GM12878 (cell line): Measurements from ENCODE around the gene NCAM1. TPM values are rescaled to one million over a fixed set of nuclear protein-coding genes. Genes with fewer than 3 reads are reported as not detected.

Experiments
- ATAC-seq: fragments of 200-7000 bp; cut with Tn5 transposase; 3 replicates; pipeline ENCODE4 v1.9.1; 2020; ENCODE audit warnings: mild to moderate bottlenecking, moderate library complexity
- BruUV-seq: library from RNA; stranded (reverse); fragments of 400-500 nt; replicated peaks from 2 replicates; lab custom pipeline; 2021; lab: Mats Ljungman, UMichigan
- CTCF ChIA-PET: fragments of 300-600 bp; sonication (Branson Sonifier 250); formaldehyde crosslinking; extraction: SDS; loops from one replicate; lab custom pipeline; 2021; ENCODE audit warnings: inconsistent platforms; lab: Yijun Ruan, JAX
- POLR2A ChIA-PET: fragments of 350-600 bp; formaldehyde crosslinking; extraction: SDS; loops from one replicate; lab custom pipeline; 2021; ENCODE audit warnings: inconsistent platforms; lab: Charles Lee
- RAD21 ChIA-PET: fragments of 300-600 bp; sonication (Branson Sonifier 250); formaldehyde crosslinking; loops from one replicate; lab custom pipeline; 2023; ENCODE audit warnings: antibody characterized with exemption; ENCODE audit not compliant: unreplicated experiment; lab: Charles Lee
- SMC1A ChIA-PET: fragments of 300-600 bp; sonication (Branson Sonifier 250); formaldehyde crosslinking; loops from one replicate; lab custom pipeline; 2023; ENCODE audit not compliant: unreplicated experiment, uncharacterized antibody; lab: Charles Lee
- DNase-seq: peaks from one replicate; pipeline ENCODE4 v3.0.0-alpha.2; 2011; ENCODE audit warnings: low read depth, low spot score
- FAIRE-seq: peaks from 3 replicates; lab custom pipeline; 2011; peaks lifted over from hg19 to GRCh38; lab: Jason Lieb, UNC
- H2AFZ ChIP-seq: 2 replicates; pipeline ENCODE4 v1.6.0; 2011; ENCODE audit warnings: low read depth, low read length, control low read depth; ENCODE audit not compliant: control insufficient read depth
- H3K27ac ChIP-seq: 2 replicates; pipeline ENCODE4 v1.5.1; 2011; ENCODE audit warnings: control low read depth; ENCODE audit not compliant: control insufficient read depth, insufficient read depth
- H3K27me3 ChIP-seq, 2 experiments: replicated peaks in 1 of 2; 2 replicates each; pipeline versions ENCODE4 v1.6.0 to v1.6.1; 2011; ENCODE audit warnings: low read length in 1 of 2; ENCODE audit not compliant: control insufficient read depth in 2 of 2, insufficient read depth in 2 of 2
- H3K36me3 ChIP-seq, 2 experiments: 2 replicates each; pipeline ENCODE4 v1.5.1; 2011; ENCODE audit warnings: low read length in 1 of 2; ENCODE audit not compliant: control insufficient read depth in 2 of 2, insufficient read depth in 2 of 2
- H3K4me1 ChIP-seq: 2 replicates; pipeline ENCODE4 v1.6.1; 2011; ENCODE audit warnings: mild to moderate bottlenecking, low read length, moderate library complexity, mixed read lengths; ENCODE audit not compliant: control insufficient read depth, insufficient read depth
- H3K4me2 ChIP-seq: 2 replicates; pipeline ENCODE4 v1.6.0; 2011; ENCODE audit warnings: control low read depth; ENCODE audit not compliant: control insufficient read depth, insufficient read depth
- H3K4me3 ChIP-seq: fragments of 200-600 bp; sonication (generic); 2 replicates; pipeline ENCODE4 v1.5.1; 2016
- H3K79me2 ChIP-seq: 2 replicates; pipeline ENCODE4 v1.6.0; 2011; ENCODE audit warnings: low read length; ENCODE audit not compliant: control insufficient read depth, insufficient read depth
- H3K9ac ChIP-seq: 2 replicates; pipeline ENCODE4 v1.8.0; 2011; ENCODE audit warnings: low read length, control low read depth, mixed read lengths; ENCODE audit not compliant: control insufficient read depth, insufficient read depth
- H3K9me3 ChIP-seq: replicated peaks from 3 replicates; pipeline ENCODE4 v1.5.1; 2011; ENCODE audit warnings: mild to moderate bottlenecking, low read length; ENCODE audit not compliant: control insufficient read depth, insufficient read depth
- H4K20me1 ChIP-seq: 2 replicates; pipeline ENCODE4 v1.6.0; 2011; ENCODE audit not compliant: control insufficient read depth, insufficient read depth
- LARP7 ChIP-seq: fragments of 450-650 bp; IDR thresholded peaks from 2 replicates; pipeline ENCODE4 v1.6.1; 2017; ENCODE audit warnings: mild to moderate bottlenecking
- PAX8 ChIP-seq: fragments of 450-650 bp; IDR thresholded peaks from 2 replicates; pipeline ENCODE4 v1.6.1; 2017; ENCODE audit warnings: mild to moderate bottlenecking, moderate library complexity
- RELA ChIP-seq: fragments of 450-650 bp; IDR thresholded peaks from 2 replicates; pipeline ENCODE4 v1.8.0; 2014; ENCODE audit warnings: borderline replicate concordance; ENCODE audit not compliant: partially characterized antibody
- SMC3 ChIP-seq: IDR thresholded peaks from 2 replicates; pipeline ENCODE4 v1.6.1; 2011; ENCODE audit warnings: low read length, improper control_type of control experiment, borderline replicate concordance
- SUPT20H ChIP-seq: IDR thresholded peaks from 2 replicates; pipeline ENCODE4 v1.6.1; 2011; ENCODE audit warnings: low read depth, mild to moderate bottlenecking, low read length, moderate library complexity, borderline replicate concordance; ENCODE audit not compliant: control insufficient read depth
- WGBS: methylation state at CpG from one replicate; pipeline ENCODE4 v1.1.6; 2016; ENCODE audit warnings: low lambda C conversion rate; ENCODE audit not compliant: insufficient replicate concordance, insufficient coverage; ENCODE audit errors: missing lambda C conversion rate; 5-methylcytosine and 5-hydroxymethylcytosine counted together
- in situ Hi-C: fragments of 300-500 bp; cut with MboI; formaldehyde crosslinking; loops from 9 replicates; pipeline ENCODE4 v1.14.3; 2018; ENCODE audit warnings: mixed read lengths
- intact Hi-C: fragments of 100-400 bp; cut with micrococcal nuclease; formaldehyde crosslinking; loops from one replicate; pipeline ENCODE4 v1.14.2; 2022; ENCODE audit not compliant: unreplicated experiment
- polyA plus RNA-seq, 11 experiments: library from polyadenylated mRNA; depleted of rRNA in 4 of 11; unstranded in 6 of 11; stranded (reverse) in 5 of 11; fragments of >200 nt; fragmentation: Nextera tagmentation in 4 of 11; fragmentation: Illumina TruSeq in 1 of 11; extraction: Ambion mirVana in 4 of 11; extraction: Trizol in 1 of 11; gene quantifications; 1 replicate in 1 of 11; 2 replicates in 10 of 11; pipeline versions ENCODE4 v1.2.1 to v1.2.3, GENCODE V29; 2011 to 2016; ENCODE audit warnings: inconsistent platforms in 2 of 11, missing spikeins in 2 of 11, low read depth in 1 of 11
- total RNA-seq, 4 experiments: library from RNA; depleted of rRNA in 3 of 4; stranded (reverse); fragments of >200 nt in 3 of 4; fragmentation: Illumina TruSeq in 1 of 4; extraction: Trizol in 1 of 4; gene quantifications; 2 replicates each; pipeline versions ENCODE4 v1.2.1 to v1.2.3, GENCODE V29; 2013 to 2021
- TF ChIP-seq, protein P1 (sequence below): fragments of 450-650 bp; IDR thresholded peaks from 2 replicates; pipeline ENCODE4 v1.6.1; 2018; ENCODE audit warnings: borderline replicate concordance, mild to moderate bottlenecking; ENCODE audit not compliant: partially characterized antibody
- TF ChIP-seq, protein P2 (sequence below): fragments of 450-650 bp; IDR thresholded peaks from 2 replicates; pipeline ENCODE4 v1.6.1; 2016; ENCODE audit warnings: mild to moderate bottlenecking
- TF ChIP-seq, protein P3 (sequence below): IDR thresholded peaks from 2 replicates; pipeline ENCODE4 v1.6.1; 2011; ENCODE audit warnings: borderline replicate concordance, low read depth, mild to moderate bottlenecking, moderate library complexity, low read length; ENCODE audit not compliant: insufficient read depth, poor library complexity, severe bottlenecking

NCAM1 gene
- total and polyA plus RNA-seq, 10 of the 15 experiments (the other 5 are each of a cell fraction or from before 2014, with no cell fraction given): 0.10 to 0.23 (median 0.11) TPM; not detected in 7

DNA sequence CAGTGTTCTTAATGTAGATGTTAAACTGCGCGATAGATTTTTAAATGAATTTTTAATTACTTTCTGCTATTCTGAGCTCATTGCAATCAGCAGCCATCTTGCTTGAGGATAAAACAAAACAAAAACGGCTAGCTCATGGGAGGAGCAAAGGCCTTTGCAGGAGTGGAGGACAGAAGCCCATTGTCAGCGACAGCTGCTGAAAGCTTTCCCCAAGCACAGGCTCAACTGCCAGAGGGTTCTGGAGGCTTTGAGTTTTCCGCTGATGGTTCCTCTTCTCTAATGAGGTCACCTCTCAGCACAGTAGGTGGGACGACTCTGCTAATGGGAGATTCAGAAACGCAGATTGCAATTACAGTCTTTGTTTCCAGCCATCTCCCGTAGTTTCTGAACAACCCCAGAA, 186.0 kb downstream of the NCAM1 start:
- no TSS peak for BruUV-seq
- ChIA-PET CTCF (no interaction called here), SMC1A (no interaction called here), RAD21 (interaction anchor here (0.7 kb wide), 1 partner anchor 33 kb away, joined by 3 read pairs; no protein-coding TSS in a partner anchor), POLR2A (no interaction called here)
- in situ Hi-C loops: no loop called here
- Histone ChIP-seq H3K4me1 (no peaks in the 10 kb centered on the region), H3K4me2 (no peak overlapping the region), H4K20me1 (no peaks in the 10 kb centered on the region), H3K4me3 (no peak overlapping the region), H3K9me3 (no peaks in the 10 kb centered on the region), H2AFZ (no peak overlapping the region), H3K27me3 (peaks cover 0 to under 1% of the 10 kb centered on the region in 2 experiments; a peak in 1 of 4 replicates), H3K9ac (no peak overlapping the region), H3K36me3 (no peaks in the 10 kb centered on the region), H3K27ac (no peak overlapping the region), H3K79me2 (no peaks in the 10 kb centered on the region)
- DNase-seq: no peak
- no peak for ATAC-seq
- 48% methylated on average over 8 of the region's 8 CpGs for WGBS
- intact Hi-C loops: no loop called here
- no peak for FAIRE-seq
- no peak for TF ChIP-seq LARP7

DNA sequence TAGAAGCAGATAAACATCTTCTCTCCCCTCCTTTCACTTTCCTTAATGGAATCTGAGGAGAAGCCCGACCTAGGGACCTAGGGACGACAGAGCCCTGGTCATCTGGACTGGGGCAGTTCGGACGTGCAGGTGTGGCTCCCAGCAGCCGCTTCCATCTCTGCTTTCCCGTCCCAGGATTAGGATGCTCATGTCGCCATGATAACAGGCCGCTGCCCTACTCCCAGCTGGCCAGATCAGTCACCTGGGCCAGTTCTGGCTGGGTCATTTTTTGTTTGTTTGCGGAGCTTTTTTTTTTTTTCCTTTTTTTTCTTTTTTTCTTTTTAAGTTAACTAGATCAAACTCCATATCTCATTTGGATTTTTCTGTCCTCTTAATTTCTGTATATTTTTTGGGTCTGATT, 186.9 kb downstream of the NCAM1 start:
- TF ChIP-seq, protein P1, sequence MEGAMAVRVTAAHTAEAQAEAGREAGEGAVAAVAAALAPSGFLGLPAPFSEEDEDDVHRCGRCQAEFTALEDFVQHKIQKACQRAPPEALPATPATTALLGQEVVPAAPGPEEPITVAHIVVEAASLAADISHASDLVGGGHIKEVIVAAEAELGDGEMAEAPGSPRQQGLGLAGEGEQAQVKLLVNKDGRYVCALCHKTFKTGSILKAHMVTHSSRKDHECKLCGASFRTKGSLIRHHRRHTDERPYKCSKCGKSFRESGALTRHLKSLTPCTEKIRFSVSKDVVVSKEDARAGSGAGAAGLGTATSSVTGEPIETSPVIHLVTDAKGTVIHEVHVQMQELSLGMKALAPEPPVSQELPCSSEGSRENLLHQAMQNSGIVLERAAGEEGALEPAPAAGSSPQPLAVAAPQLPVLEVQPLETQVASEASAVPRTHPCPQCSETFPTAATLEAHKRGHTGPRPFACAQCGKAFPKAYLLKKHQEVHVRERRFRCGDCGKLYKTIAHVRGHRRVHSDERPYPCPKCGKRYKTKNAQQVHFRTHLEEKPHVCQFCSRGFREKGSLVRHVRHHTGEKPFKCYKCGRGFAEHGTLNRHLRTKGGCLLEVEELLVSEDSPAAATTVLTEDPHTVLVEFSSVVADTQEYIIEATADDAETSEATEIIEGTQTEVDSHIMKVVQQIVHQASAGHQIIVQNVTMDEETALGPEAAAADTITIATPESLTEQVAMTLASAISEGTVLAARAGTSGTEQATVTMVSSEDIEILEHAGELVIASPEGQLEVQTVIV: no peak
- TF ChIP-seq LARP7: no peak
- TF ChIP-seq PAX8: no peak
- TF ChIP-seq SMC3: no peak
- TF ChIP-seq, protein P2, sequence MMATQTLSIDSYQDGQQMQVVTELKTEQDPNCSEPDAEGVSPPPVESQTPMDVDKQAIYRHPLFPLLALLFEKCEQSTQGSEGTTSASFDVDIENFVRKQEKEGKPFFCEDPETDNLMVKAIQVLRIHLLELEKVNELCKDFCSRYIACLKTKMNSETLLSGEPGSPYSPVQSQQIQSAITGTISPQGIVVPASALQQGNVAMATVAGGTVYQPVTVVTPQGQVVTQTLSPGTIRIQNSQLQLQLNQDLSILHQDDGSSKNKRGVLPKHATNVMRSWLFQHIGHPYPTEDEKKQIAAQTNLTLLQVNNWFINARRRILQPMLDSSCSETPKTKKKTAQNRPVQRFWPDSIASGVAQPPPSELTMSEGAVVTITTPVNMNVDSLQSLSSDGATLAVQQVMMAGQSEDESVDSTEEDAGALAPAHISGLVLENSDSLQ: no peak
- no peak for TF ChIP-seq SUPT20H
- no peak for TF ChIP-seq RELA
- TF ChIP-seq, protein P3, sequence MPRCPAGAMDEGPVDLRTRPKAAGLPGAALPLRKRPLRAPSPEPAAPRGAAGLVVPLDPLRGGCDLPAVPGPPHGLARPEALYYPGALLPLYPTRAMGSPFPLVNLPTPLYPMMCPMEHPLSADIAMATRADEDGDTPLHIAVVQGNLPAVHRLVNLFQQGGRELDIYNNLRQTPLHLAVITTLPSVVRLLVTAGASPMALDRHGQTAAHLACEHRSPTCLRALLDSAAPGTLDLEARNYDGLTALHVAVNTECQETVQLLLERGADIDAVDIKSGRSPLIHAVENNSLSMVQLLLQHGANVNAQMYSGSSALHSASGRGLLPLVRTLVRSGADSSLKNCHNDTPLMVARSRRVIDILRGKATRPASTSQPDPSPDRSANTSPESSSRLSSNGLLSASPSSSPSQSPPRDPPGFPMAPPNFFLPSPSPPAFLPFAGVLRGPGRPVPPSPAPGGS: no peak
- 27% methylated on average over 7 of the region's 9 CpGs for WGBS
- H3K4me2 ChIP-seq: no peak overlapping the region
- no peak overlapping the region for H2AFZ ChIP-seq
- H4K20me1 ChIP-seq: no peaks in the 10 kb centered on the region
- no peak overlapping the region for H3K27ac ChIP-seq
- BruUV-seq: no TSS peak
- DNase-seq (no peak), FAIRE-seq (no peak), ATAC-seq (no peak)
- intact Hi-C loops (no loop called here), in situ Hi-C loops (no loop called here)
- no peaks in the 10 kb centered on the region for H3K4me1 ChIP-seq
- POLR2A ChIA-PET: no interaction called here
- H3K9ac ChIP-seq: no peak overlapping the region
- SMC1A ChIA-PET: no interaction called here
- RAD21 ChIA-PET: no interaction called here
- H3K79me2 ChIP-seq: no peaks in the 10 kb centered on the region
- H3K36me3 ChIP-seq: no peaks in the 10 kb centered on the region
- no peaks in the 10 kb centered on the region for H3K27me3 ChIP-seq
- H3K4me3 ChIP-seq: no peak overlapping the region
- no peaks in the 10 kb centered on the region for H3K9me3 ChIP-seq
- CTCF ChIA-PET: no interaction called here
